Suprapubic skin (tissue), 3 donors: ENCODE measurements around the gene GALNT11.

Source experiments
- POLR2A ChIP-seq, 2 donors: fragments of 450-650 bp; IDR thresholded peaks; one replicate each; pipeline ENCODE4 v1.6.1; 2017; ENCODE audit warnings: antibody characterized with exemption in 2 of 2, mild to moderate bottlenecking in 2 of 2, moderate library complexity in 2 of 2
- TF ChIP-seq, protein P1 (sequence below), 2 donors: fragments of 200-600 bp in 1 of 2; fragments of 450-650 bp in 1 of 2; sonication (generic) in 1 of 2; IDR thresholded peaks; one replicate each; pipeline ENCODE4 v1.5.1; 2016 to 2019; ENCODE audit warnings: antibody characterized with exemption in 2 of 2, mild to moderate bottlenecking in 1 of 2, moderate library complexity in 1 of 2

DNA sequence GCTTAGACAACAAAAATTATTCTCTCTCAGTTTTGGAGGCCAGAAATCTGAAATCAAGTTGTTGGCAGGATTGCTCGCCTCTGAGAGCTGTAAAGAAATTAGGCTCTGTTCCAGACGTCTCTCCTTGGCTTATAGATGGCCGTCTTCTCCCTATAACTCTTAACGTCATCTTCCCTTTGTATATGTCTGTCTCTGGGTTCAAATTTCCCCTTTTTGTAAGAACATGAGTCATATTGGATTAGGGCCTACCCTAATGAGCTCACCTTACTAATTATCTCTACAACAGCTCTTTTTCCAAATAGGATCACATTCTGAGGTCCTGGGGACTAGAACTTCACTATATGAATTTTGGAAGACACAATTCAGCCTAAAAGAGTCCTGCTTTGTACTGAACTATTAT is 46.9 kb upstream of the GALNT11 start:
- no peak for TF ChIP-seq POLR2A (IDR thresholded peaks at IDR 0.05)
- TF ChIP-seq, protein P1, sequence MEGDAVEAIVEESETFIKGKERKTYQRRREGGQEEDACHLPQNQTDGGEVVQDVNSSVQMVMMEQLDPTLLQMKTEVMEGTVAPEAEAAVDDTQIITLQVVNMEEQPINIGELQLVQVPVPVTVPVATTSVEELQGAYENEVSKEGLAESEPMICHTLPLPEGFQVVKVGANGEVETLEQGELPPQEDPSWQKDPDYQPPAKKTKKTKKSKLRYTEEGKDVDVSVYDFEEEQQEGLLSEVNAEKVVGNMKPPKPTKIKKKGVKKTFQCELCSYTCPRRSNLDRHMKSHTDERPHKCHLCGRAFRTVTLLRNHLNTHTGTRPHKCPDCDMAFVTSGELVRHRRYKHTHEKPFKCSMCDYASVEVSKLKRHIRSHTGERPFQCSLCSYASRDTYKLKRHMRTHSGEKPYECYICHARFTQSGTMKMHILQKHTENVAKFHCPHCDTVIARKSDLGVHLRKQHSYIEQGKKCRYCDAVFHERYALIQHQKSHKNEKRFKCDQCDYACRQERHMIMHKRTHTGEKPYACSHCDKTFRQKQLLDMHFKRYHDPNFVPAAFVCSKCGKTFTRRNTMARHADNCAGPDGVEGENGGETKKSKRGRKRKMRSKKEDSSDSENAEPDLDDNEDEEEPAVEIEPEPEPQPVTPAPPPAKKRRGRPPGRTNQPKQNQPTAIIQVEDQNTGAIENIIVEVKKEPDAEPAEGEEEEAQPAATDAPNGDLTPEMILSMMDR (IDR thresholded peaks at IDR 0.05) = no peak
